H9 (cell line): ENCODE measurements around the gene ERC1. TPM values are rescaled to one million over a fixed set of nuclear protein-coding genes. Genes with fewer than 3 reads are reported as not detected.

Experiments
- DNase-seq: peaks from one replicate; pipeline ENCODE4 v3.0.0-alpha.2; 2017
- H2AFZ ChIP-seq: one replicate; pipeline ENCODE4 v1.6.1; 2013; ENCODE audit warnings: mild to moderate bottlenecking, low read length, control low read depth, moderate library complexity
- H2AK5ac ChIP-seq: 2 replicates; pipeline ENCODE4 v1.6.1; 2013; ENCODE audit warnings: low read length, control low read depth, mixed read lengths; ENCODE audit not compliant: insufficient read length
- H2BK120ac ChIP-seq: one replicate; pipeline ENCODE4 v1.6.1; 2013; ENCODE audit warnings: low read depth, mild to moderate bottlenecking, low read length, control low read depth, inconsistent platforms; ENCODE audit not compliant: poor library complexity, severe bottlenecking
- H2BK12ac ChIP-seq: 2 replicates; pipeline ENCODE4 v1.6.1; 2013; ENCODE audit warnings: low read length, control low read depth, mixed read lengths, low read depth; ENCODE audit not compliant: insufficient read length
- H2BK15ac ChIP-seq: 2 replicates; pipeline ENCODE4 v1.6.1; 2013; ENCODE audit warnings: low read depth, low read length, control low read depth
- H2BK20ac ChIP-seq: one replicate; pipeline ENCODE4 v1.6.1; 2013; ENCODE audit warnings: low read depth, mild to moderate bottlenecking, low read length, control low read depth, inconsistent platforms; ENCODE audit not compliant: poor library complexity, severe bottlenecking
- H2BK5ac ChIP-seq: 2 replicates; pipeline ENCODE4 v1.6.1; 2013; ENCODE audit warnings: low read length, control low read depth, mixed read lengths; ENCODE audit not compliant: insufficient read length
- H3K14ac ChIP-seq: 2 replicates; pipeline ENCODE4 v1.6.1; 2013; ENCODE audit warnings: low read length, control low read depth; ENCODE audit not compliant: insufficient read depth
- H3K18ac ChIP-seq: 2 replicates; pipeline ENCODE4 v1.6.1; 2013; ENCODE audit warnings: low read depth, mild to moderate bottlenecking, mixed read lengths, low read length, control low read depth; ENCODE audit not compliant: insufficient read length
- H3K23ac ChIP-seq: 2 replicates; pipeline ENCODE4 v1.6.1; 2013; ENCODE audit warnings: low read length, control low read depth, mixed read lengths, low read depth; ENCODE audit not compliant: insufficient read length
- H3K23me2 ChIP-seq: 2 replicates; pipeline ENCODE4 v1.6.1; 2013; ENCODE audit warnings: low read depth, mild to moderate bottlenecking, mixed read lengths, low read length, control low read depth; ENCODE audit not compliant: insufficient read length, poor library complexity, severe bottlenecking
- H3K27ac ChIP-seq: 2 replicates; pipeline ENCODE4 v1.5.1; 2013; ENCODE audit warnings: low read length, control low read depth, mixed read lengths, low read depth; ENCODE audit not compliant: insufficient read length
- H3K27me3 ChIP-seq: 2 replicates; pipeline ENCODE4 v1.6.1; 2013; ENCODE audit warnings: low read length, control low read depth, inconsistent platforms; ENCODE audit not compliant: insufficient read depth
- H3K4ac ChIP-seq: 2 replicates; pipeline ENCODE4 v1.6.1; 2013; ENCODE audit warnings: low read depth, mild to moderate bottlenecking, control low read depth, inconsistent platforms, low read length, moderate library complexity
- H3K4me1 ChIP-seq: 2 replicates; pipeline ENCODE4 v1.6.1; 2013; ENCODE audit warnings: low read length, control low read depth, inconsistent platforms; ENCODE audit not compliant: insufficient read depth
- H3K4me2 ChIP-seq: 2 replicates; pipeline ENCODE4 v1.6.1; 2013; ENCODE audit warnings: low read length, control low read depth, mixed read lengths; ENCODE audit not compliant: insufficient read length, insufficient read depth
- H3K56ac ChIP-seq: 2 replicates; pipeline ENCODE4 v1.6.1; 2013; ENCODE audit warnings: low read depth, mild to moderate bottlenecking, mixed read lengths, low read length, control low read depth; ENCODE audit not compliant: insufficient read length
- H3K79me1 ChIP-seq: 2 replicates; pipeline ENCODE4 v1.6.1; 2013; ENCODE audit warnings: low read depth, mild to moderate bottlenecking, moderate library complexity, low read length, control low read depth, inconsistent platforms; ENCODE audit not compliant: insufficient read depth, poor library complexity, severe bottlenecking
- H3K79me2 ChIP-seq: 2 replicates; pipeline ENCODE4 v1.6.1; 2013; ENCODE audit warnings: low read length, control low read depth, inconsistent platforms; ENCODE audit not compliant: insufficient read depth
- H3K9ac ChIP-seq: 2 replicates; pipeline ENCODE4 v1.6.1; 2013; ENCODE audit warnings: low read length, control low read depth, mixed read lengths; ENCODE audit not compliant: insufficient read length; ENCODE audit errors: extremely low read depth
- H3K9me3 ChIP-seq: one replicate; pipeline ENCODE4 v1.6.1; 2013; ENCODE audit warnings: low read depth, low read length, inconsistent platforms; ENCODE audit not compliant: control insufficient read depth
- H3T11ph ChIP-seq: one replicate; pipeline ENCODE4 v1.6.1; 2013; ENCODE audit warnings: mild to moderate bottlenecking, low read length, control low read depth, inconsistent platforms
- H4K20me1 ChIP-seq: one replicate; pipeline ENCODE4 v1.6.1; 2013; ENCODE audit not compliant: control insufficient read depth, insufficient read length, insufficient read depth
- H4K5ac ChIP-seq: 2 replicates; pipeline ENCODE4 v1.6.1; 2013; ENCODE audit warnings: low read depth, mild to moderate bottlenecking, mixed read lengths, low read length, control low read depth; ENCODE audit not compliant: insufficient read length
- H4K8ac ChIP-seq: replicated peaks from 2 replicates; pipeline ENCODE4 v1.6.1; 2013; ENCODE audit warnings: low read length, control low read depth, mixed read lengths, low read depth; ENCODE audit not compliant: insufficient read length
- H4K91ac ChIP-seq: 2 replicates; pipeline ENCODE4 v1.6.1; 2013; ENCODE audit warnings: low read depth, mild to moderate bottlenecking, moderate library complexity, mixed read lengths, low read length, control low read depth; ENCODE audit not compliant: insufficient read length
- H3K27ac Mint-ChIP-seq, 3 experiments: 2 replicates in 2 of 3; 3 replicates in 1 of 3; pipeline ENCODE4 v1.8.0; 2020 to 2021; ENCODE audit warnings: mixed read lengths in 3 of 3, mild to moderate bottlenecking in 1 of 3, moderate library complexity in 1 of 3
- H3K27me3 Mint-ChIP-seq: 2 replicates; pipeline ENCODE4 v1.8.0; 2021; ENCODE audit warnings: low read depth, mild to moderate bottlenecking, moderate library complexity, mixed read lengths
- H3K36me3 Mint-ChIP-seq, 3 experiments: 2 replicates in 2 of 3; 3 replicates in 1 of 3; pipeline ENCODE4 v1.8.0; 2020 to 2021; ENCODE audit warnings: low read depth in 3 of 3, mixed read lengths in 3 of 3; ENCODE audit not compliant: insufficient read depth in 1 of 3
- H3K4me1 Mint-ChIP-seq, 2 experiments: 2 replicates each; pipeline ENCODE4 v1.8.0; 2020; ENCODE audit warnings: mixed read lengths in 2 of 2
- H3K4me3 Mint-ChIP-seq, 2 experiments: 2 replicates in 1 of 2; 3 replicates in 1 of 2; pipeline ENCODE4 v1.8.0; 2020 to 2021; ENCODE audit warnings: mild to moderate bottlenecking in 2 of 2, mixed read lengths in 2 of 2, moderate library complexity in 1 of 2
- H3K9me3 Mint-ChIP-seq, 2 experiments: 2 replicates in 1 of 2; 3 replicates in 1 of 2; pipeline ENCODE4 v1.8.0; 2020; ENCODE audit warnings: mild to moderate bottlenecking in 2 of 2, mixed read lengths in 2 of 2, moderate library complexity in 1 of 2
- WGBS: extraction: QIAGEN DNeasy Blood & Tissue Kit; methylation state at CpG from one replicate; pipeline ENCODE4 v1.1.7; 2013; ENCODE audit warnings: missing lambda C conversion rate, low lambda C conversion rate, mixed read lengths; ENCODE audit not compliant: insufficient read length; ENCODE audit errors: extremely low coverage; 5-methylcytosine and 5-hydroxymethylcytosine counted together
- total RNA-seq: library from RNA; stranded (reverse); gene quantifications from 2 replicates; pipeline ENCODE4 v1.2.1, GENCODE V29; 2021
- TF ChIP-seq, protein P1 (sequence below): fragments of 200-600 bp; sonication (generic); conservative IDR thresholded peaks from 3 replicates; pipeline ENCODE4 v1.8.0; 2021; ENCODE audit warnings: antibody characterized with exemption, mild to moderate bottlenecking

ERC1 gene
- total RNA-seq, 1 experiment from 2014 or later: 51.2 TPM

DNA sequence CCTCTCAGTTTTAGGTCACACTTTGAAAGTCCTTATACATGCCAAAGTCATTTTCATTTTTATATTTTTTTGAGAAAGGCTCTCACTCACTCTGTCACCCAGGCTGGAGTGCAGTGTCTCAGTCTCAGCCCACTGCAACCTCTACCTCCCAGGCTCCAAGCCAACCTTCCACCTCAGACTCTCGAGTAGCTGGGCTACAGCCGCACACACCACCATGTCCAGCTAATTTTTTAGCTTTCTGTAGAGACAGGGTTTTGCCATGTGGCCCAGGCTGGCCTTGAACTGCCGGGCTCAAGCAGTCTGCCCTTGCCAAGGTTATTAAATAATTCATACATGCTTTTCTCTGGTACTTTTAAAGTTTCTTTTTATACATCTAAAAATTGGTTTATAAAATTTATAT is 166.0 kb downstream of the ERC1 start:
- H3T11ph ChIP-seq: no peak overlapping the region
- H2BK120ac ChIP-seq: no peak overlapping the region
- no peak overlapping the region for H3K14ac ChIP-seq
- no peak overlapping the region for H3K56ac ChIP-seq
- H2BK5ac ChIP-seq: no peak overlapping the region
- Mint-ChIP-seq H3K36me3 (peaks cover 2 to 20% (median 8%) of the 10 kb centered on the region in 3 experiments; a peak in 4 of 7 replicates), H3K27ac (no peak overlapping the region), H3K9me3 (no peaks in the 10 kb centered on the region), H3K4me1 (no peaks in the 10 kb centered on the region), H3K27me3 (no peaks in the 10 kb centered on the region), H3K4me3 (no peak overlapping the region)
- no peak overlapping the region for H3K27ac ChIP-seq
- H3K9ac ChIP-seq: no peak overlapping the region
- H2AK5ac ChIP-seq: no peak overlapping the region
- H3K23me2 ChIP-seq: no peaks in the 10 kb centered on the region
- H3K9me3 ChIP-seq: no peaks in the 10 kb centered on the region
- no peak overlapping the region for H3K4ac ChIP-seq
- no CpG with 5 or more reads among the region's 3 CpGs for WGBS
- no peak overlapping the region for H2AFZ ChIP-seq
- no peak overlapping the region for H4K5ac ChIP-seq
- no peak overlapping the region for H4K91ac ChIP-seq
- no peaks in the 10 kb centered on the region for H3K79me2 ChIP-seq
- TF ChIP-seq, protein P1, sequence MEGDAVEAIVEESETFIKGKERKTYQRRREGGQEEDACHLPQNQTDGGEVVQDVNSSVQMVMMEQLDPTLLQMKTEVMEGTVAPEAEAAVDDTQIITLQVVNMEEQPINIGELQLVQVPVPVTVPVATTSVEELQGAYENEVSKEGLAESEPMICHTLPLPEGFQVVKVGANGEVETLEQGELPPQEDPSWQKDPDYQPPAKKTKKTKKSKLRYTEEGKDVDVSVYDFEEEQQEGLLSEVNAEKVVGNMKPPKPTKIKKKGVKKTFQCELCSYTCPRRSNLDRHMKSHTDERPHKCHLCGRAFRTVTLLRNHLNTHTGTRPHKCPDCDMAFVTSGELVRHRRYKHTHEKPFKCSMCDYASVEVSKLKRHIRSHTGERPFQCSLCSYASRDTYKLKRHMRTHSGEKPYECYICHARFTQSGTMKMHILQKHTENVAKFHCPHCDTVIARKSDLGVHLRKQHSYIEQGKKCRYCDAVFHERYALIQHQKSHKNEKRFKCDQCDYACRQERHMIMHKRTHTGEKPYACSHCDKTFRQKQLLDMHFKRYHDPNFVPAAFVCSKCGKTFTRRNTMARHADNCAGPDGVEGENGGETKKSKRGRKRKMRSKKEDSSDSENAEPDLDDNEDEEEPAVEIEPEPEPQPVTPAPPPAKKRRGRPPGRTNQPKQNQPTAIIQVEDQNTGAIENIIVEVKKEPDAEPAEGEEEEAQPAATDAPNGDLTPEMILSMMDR: no peak
- H3K79me1 ChIP-seq: no peaks in the 10 kb centered on the region
- H4K8ac ChIP-seq: no peak overlapping the region
- no peak overlapping the region for H2BK20ac ChIP-seq
- no peaks in the 10 kb centered on the region for H3K27me3 ChIP-seq
- no peaks in the 10 kb centered on the region for H3K4me1 ChIP-seq
- H4K20me1 ChIP-seq: no peaks in the 10 kb centered on the region
- no peak overlapping the region for H2BK12ac ChIP-seq
- H3K18ac ChIP-seq: no peak overlapping the region
- no peak overlapping the region for H3K4me2 ChIP-seq
- H3K23ac ChIP-seq: no peak overlapping the region
- no peak overlapping the region for H2BK15ac ChIP-seq
- DNase-seq: no peak
